Fibroblast of villous mesenchyme (primary cell): ENCODE measurements around the gene MMEL1. TPM values are rescaled to one million over a fixed set of nuclear protein-coding genes. Genes with fewer than 3 reads are reported as not detected.

Experiments
- DNase-seq: peaks from one replicate; pipeline ENCODE4 v3.0.0-alpha.2; 2010; ENCODE audit warnings: low read depth
- H3K4me3 ChIP-seq: 2 replicates; pipeline ENCODE4 v1.5.1; 2011; ENCODE audit warnings: low read depth, mild to moderate bottlenecking, low read length
- total RNA-seq: library from RNA; depleted of rRNA; stranded (reverse); fragments of >200 nt; gene quantifications from 2 replicates; pipeline ENCODE4 v1.2.3, GENCODE V29; 2012
- TF ChIP-seq, protein P1 (sequence below): IDR thresholded peaks from 2 replicates; pipeline ENCODE4 v1.5.1; 2012; ENCODE audit warnings: low read depth, mild to moderate bottlenecking, low read length; ENCODE audit not compliant: insufficient read depth

MMEL1 gene
- total RNA-seq, 1 donor = under 0.01 TPM

DNA sequence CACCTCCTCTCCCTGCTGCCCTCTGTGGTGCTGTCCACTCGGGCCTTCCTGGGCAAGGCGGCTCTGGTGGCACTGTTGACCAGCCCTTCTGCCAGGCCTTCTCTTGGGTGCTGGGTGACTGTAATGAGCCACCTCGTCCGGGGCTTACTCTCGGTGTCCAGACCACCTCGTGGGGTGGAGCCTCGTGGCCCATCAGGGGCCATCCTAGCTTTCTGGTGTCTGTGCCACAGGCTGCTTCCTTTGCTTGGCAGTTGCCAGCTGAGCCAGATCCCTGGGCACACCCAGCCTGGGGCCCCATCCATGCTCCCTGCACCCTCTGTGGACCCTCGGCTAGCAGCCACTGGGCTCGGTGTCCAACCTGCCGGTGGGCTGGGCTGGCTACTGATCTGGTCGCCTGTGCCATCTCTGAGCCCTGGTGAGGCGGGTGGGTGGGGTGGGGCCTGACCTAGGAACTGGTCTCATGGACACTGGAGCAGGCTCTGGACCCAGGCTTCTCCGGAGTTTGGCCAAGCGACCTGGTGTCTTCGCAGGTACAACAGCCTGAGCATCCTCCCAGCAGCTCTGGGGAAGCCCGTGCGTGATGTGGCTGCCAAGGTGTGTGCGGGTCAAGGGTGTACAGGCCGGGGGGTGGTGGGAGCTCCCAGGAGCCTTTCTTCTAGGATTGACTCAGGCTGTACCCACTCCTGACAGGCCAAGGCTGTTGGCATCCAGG is 44.8 kb downstream of the MMEL1 start:
- no peak for DNase-seq
- TF ChIP-seq, protein P1, sequence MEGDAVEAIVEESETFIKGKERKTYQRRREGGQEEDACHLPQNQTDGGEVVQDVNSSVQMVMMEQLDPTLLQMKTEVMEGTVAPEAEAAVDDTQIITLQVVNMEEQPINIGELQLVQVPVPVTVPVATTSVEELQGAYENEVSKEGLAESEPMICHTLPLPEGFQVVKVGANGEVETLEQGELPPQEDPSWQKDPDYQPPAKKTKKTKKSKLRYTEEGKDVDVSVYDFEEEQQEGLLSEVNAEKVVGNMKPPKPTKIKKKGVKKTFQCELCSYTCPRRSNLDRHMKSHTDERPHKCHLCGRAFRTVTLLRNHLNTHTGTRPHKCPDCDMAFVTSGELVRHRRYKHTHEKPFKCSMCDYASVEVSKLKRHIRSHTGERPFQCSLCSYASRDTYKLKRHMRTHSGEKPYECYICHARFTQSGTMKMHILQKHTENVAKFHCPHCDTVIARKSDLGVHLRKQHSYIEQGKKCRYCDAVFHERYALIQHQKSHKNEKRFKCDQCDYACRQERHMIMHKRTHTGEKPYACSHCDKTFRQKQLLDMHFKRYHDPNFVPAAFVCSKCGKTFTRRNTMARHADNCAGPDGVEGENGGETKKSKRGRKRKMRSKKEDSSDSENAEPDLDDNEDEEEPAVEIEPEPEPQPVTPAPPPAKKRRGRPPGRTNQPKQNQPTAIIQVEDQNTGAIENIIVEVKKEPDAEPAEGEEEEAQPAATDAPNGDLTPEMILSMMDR = no peak
- H3K4me3 ChIP-seq = peak overlapping the region; percentile 69

DNA sequence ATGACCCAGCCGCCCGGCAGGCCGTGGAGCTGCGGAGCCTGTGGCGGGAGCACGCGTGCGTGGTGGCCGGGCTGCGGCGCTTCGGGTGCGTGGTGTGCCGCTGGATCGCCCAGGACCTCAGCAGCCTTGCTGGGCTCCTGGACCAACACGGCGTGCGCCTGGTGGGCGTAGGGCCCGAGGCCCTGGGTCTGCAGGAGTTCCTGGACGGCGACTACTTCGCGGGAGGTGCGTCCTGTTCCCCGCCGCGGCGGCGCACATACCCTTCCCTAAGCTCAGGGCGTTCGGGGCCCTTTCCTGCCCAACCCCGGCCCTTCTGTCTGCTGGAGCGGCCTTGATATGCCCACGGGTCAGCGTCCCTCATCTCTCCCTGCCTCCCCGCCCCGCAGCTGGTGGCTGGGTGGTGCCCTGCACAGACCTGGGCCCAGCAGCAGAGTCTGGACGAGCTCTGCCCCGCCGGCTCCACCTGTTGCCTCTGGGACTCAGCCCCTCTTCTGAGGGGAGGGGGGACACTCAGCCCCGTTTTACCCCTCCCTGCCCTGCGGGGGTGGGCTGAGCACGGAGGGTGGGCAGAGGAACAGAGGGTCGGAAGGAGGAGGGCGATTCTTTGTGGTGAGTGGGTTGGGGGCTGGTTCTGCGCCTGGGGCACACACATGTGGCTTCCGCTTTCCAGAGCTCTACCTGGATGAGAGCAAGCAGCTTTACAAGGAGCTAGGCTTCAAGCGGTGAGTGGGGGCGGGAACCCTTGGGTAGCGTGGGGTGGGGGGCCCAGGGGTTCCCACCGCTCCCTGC is 45.6 kb downstream of the MMEL1 start:
- peak; percentile 23 for DNase-seq
- TF ChIP-seq, protein P1 = no peak

GRCh38 chr1:2586154-2587070 is 46.4 kb downstream of the MMEL1 start, which contains the start of gene PRXL2B:
PRXL2B (plus strand) TSS chr1:2586777; CDS start chr1:2586886, 109 bp downstream.
- peak; percentile 99 for DNase-seq
- peak within 1 kb of the TSS; percentile 72 for H3K4me3 ChIP-seq

More for the DNA sequence above, 45.6 kb downstream of the MMEL1 start:
- H3K4me3 ChIP-seq = peak overlapping the region; percentile 69

GRCh38 chr1:2585318-2586092 is 47.3 kb downstream of the MMEL1 start:
- DNase-seq = peak; percentile 45
- H3K4me3 ChIP-seq = peak overlapping the region; percentile 72
- TF ChIP-seq, protein P1 = no peak

More at GRCh38 chr1:2586154-2587070, 46.4 kb downstream of the MMEL1 start, which contains the start of gene PRXL2B:
- TF ChIP-seq, protein P1 = no peak

DNA sequence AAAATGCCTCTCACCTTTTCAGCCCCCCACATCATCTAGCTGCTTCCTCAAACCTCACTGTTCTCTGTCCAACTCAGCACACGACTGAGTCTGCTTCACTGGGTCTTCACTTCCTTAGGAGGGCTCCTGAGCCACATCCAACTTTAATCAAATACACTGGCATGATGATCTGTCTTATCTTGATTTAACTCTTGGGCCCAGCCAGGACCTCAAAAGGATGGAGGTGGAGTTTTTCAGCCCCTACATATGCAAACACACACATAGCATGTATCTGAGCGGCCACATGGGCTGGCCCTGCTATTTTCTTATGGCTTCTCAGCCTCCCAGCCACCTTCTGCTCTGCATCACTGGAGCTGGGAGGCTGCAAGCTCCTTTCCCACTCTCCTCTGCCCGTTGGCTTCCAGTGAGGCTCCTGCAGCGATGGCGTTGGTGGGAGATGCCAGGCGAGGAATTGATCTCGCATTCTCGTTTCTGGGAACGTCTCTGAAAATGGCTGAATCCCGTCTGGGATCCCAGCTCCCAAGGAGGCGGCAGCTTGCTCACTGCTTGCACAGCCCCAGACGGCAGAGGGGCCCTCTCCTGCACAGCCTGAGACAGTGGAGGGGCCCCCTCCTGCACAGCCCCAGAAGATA is 48.0 kb downstream of the MMEL1 start:
- TF ChIP-seq, protein P1 = no peak
- H3K4me3 ChIP-seq = peak overlapping the region; percentile 72
- no peak for DNase-seq
